C4-2B (cell line): ENCODE data around the gene DPM3.

ENCODE experiments used
- ZFX ChIP-seq: fragments of 450-650 bp; IDR thresholded peaks from 2 replicates; pipeline ENCODE4 v1.6.1; 2017
- TF ChIP-seq, protein P1 (sequence below): fragments of 450-650 bp; conservative IDR thresholded peaks from 2 replicates; pipeline ENCODE4 v1.5.1; 2017; ENCODE audit warnings: mild to moderate bottlenecking

DNA sequence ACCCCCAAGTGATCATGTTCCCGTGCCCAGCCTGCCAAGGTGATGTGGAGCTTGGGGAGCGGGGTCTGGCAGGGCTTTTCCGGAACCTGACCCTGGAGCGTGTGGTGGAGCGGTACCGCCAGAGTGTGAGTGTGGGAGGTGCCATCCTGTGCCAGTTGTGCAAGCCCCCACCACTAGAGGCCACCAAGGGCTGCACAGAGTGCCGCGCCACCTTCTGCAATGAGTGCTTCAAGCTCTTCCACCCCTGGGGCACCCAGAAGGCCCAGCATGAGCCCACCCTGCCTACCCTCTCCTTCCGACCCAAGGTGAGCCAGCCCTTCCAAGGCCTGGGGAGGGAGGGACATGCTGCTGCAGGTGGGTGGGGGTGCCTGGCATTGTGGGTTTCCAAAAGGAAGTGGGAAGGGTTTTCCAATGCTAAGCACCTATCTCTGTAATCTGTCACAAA lies 35.6 kb upstream of the DPM3 start:
- TF ChIP-seq, protein P1, sequence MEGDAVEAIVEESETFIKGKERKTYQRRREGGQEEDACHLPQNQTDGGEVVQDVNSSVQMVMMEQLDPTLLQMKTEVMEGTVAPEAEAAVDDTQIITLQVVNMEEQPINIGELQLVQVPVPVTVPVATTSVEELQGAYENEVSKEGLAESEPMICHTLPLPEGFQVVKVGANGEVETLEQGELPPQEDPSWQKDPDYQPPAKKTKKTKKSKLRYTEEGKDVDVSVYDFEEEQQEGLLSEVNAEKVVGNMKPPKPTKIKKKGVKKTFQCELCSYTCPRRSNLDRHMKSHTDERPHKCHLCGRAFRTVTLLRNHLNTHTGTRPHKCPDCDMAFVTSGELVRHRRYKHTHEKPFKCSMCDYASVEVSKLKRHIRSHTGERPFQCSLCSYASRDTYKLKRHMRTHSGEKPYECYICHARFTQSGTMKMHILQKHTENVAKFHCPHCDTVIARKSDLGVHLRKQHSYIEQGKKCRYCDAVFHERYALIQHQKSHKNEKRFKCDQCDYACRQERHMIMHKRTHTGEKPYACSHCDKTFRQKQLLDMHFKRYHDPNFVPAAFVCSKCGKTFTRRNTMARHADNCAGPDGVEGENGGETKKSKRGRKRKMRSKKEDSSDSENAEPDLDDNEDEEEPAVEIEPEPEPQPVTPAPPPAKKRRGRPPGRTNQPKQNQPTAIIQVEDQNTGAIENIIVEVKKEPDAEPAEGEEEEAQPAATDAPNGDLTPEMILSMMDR, result no peak
- TF ChIP-seq ZFX, result no peak
